GM23338 (cell line): ENCODE data around the gene UGT1A3.

Experiments used
- CREB1 ChIP-seq: fragments of 250-450 bp; sonication (Bioruptor Pico); IDR thresholded peaks from 2 replicates; pipeline ENCODE4 v1.5.0; 2020; ENCODE audit warnings: low read depth, mild to moderate bottlenecking, moderate library complexity
- CTCF ChIP-seq, 2 experiments: fragments of 200-600 bp in 1 of 2; sonication (generic) in 1 of 2; conservative IDR thresholded peaks; 2 replicates each; pipeline versions ENCODE4 v1.5.1 to v1.6.1; 2016 to 2017; ENCODE audit warnings: antibody characterized with exemption in 2 of 2, low read depth in 2 of 2, mild to moderate bottlenecking in 2 of 2, moderate library complexity in 1 of 2
- ETS1 ChIP-seq: IDR thresholded peaks from 2 replicates; pipeline ENCODE4 v1.6.1; 2016; ENCODE audit warnings: antibody characterized with exemption
- EZH2 ChIP-seq: fragments of 200-600 bp; sonication (generic); IDR thresholded peaks from one replicate; pipeline ENCODE4 v1.8.0; 2017; ENCODE audit warnings: antibody characterized with exemption, mild to moderate bottlenecking, low read depth; ENCODE audit not compliant: unreplicated experiment
- EZH2phosphoT487 ChIP-seq: fragments of 200-600 bp; sonication (generic); IDR thresholded peaks from one replicate; pipeline ENCODE4 v1.8.1; 2018; ENCODE audit warnings: antibody characterized with exemption; ENCODE audit not compliant: unreplicated experiment
- JUNB ChIP-seq: IDR thresholded peaks from one replicate; pipeline ENCODE4 v1.6.1; 2016; ENCODE audit warnings: antibody characterized with exemption; ENCODE audit not compliant: unreplicated experiment
- NANOG ChIP-seq: IDR thresholded peaks from 2 replicates; pipeline ENCODE4 v1.6.1; 2016; ENCODE audit warnings: antibody characterized with exemption, borderline replicate concordance
- POLR2AphosphoS5 ChIP-seq: IDR thresholded peaks from 2 replicates; pipeline ENCODE4 v1.6.1; 2016; ENCODE audit warnings: antibody characterized with exemption, low read depth
- STAT1 ChIP-seq: IDR thresholded peaks from one replicate; pipeline ENCODE4 v1.6.1; 2016; ENCODE audit warnings: antibody characterized with exemption; ENCODE audit not compliant: unreplicated experiment
- ZNF114 ChIP-seq: fragments of 250-450 bp; sonication (Bioruptor Pico); IDR thresholded peaks from 2 replicates; pipeline ENCODE4 v1.5.0; 2020; ENCODE audit warnings: mild to moderate bottlenecking, moderate library complexity
- ZNF331 ChIP-seq: fragments of 250-450 bp; sonication (Bioruptor Pico); IDR thresholded peaks from 2 replicates; pipeline ENCODE4 v1.5.0; 2020; ENCODE audit warnings: low read depth, mild to moderate bottlenecking, moderate library complexity
- TF ChIP-seq, protein P1 (sequence below): IDR thresholded peaks from one replicate; pipeline ENCODE4 v1.6.1; 2018; ENCODE audit warnings: antibody characterized with exemption; ENCODE audit not compliant: unreplicated experiment
- TF ChIP-seq, protein P2 (sequence below): fragments of 250-450 bp; sonication (Bioruptor Pico); IDR thresholded peaks from 2 replicates; pipeline ENCODE4 v1.5.0; 2020; ENCODE audit warnings: mild to moderate bottlenecking, moderate library complexity

DNA sequence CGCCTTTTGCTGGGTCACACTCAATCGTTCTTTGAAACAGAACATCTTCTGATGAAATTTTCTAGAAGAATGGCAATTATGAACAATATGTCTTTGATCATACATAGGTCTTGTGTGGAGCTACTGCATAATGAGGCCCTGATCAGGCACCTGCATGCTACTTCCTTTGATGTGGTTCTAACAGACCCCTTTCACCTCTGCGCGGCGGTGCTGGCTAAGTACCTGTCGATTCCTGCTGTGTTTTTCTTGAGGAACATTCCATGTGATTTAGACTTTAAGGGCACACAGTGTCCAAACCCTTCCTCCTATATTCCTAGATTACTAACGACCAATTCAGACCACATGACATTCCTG, 15.6 kb upstream of the UGT1A3 start:
- TF ChIP-seq POLR2AphosphoS5 (no peak), CTCF (conservative IDR thresholded peaks at IDR 0.05; ENCODE audit: low read depth in 2 of 2) (no peak), EZH2 (no peak), STAT1 (no peak), NANOG (no peak), JUNB (no peak), EZH2phosphoT487 (no peak), CREB1 (CRISPR knock-in tag) (no peak), ZNF331 (CRISPR knock-in tag) (no peak), ETS1 (no peak), ZNF114 (CRISPR knock-in tag) (no peak)
- TF ChIP-seq, protein P1, sequence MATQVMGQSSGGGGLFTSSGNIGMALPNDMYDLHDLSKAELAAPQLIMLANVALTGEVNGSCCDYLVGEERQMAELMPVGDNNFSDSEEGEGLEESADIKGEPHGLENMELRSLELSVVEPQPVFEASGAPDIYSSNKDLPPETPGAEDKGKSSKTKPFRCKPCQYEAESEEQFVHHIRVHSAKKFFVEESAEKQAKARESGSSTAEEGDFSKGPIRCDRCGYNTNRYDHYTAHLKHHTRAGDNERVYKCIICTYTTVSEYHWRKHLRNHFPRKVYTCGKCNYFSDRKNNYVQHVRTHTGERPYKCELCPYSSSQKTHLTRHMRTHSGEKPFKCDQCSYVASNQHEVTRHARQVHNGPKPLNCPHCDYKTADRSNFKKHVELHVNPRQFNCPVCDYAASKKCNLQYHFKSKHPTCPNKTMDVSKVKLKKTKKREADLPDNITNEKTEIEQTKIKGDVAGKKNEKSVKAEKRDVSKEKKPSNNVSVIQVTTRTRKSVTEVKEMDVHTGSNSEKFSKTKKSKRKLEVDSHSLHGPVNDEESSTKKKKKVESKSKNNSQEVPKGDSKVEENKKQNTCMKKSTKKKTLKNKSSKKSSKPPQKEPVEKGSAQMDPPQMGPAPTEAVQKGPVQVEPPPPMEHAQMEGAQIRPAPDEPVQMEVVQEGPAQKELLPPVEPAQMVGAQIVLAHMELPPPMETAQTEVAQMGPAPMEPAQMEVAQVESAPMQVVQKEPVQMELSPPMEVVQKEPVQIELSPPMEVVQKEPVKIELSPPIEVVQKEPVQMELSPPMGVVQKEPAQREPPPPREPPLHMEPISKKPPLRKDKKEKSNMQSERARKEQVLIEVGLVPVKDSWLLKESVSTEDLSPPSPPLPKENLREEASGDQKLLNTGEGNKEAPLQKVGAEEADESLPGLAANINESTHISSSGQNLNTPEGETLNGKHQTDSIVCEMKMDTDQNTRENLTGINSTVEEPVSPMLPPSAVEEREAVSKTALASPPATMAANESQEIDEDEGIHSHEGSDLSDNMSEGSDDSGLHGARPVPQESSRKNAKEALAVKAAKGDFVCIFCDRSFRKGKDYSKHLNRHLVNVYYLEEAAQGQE: no peak
- TF ChIP-seq, protein P2, sequence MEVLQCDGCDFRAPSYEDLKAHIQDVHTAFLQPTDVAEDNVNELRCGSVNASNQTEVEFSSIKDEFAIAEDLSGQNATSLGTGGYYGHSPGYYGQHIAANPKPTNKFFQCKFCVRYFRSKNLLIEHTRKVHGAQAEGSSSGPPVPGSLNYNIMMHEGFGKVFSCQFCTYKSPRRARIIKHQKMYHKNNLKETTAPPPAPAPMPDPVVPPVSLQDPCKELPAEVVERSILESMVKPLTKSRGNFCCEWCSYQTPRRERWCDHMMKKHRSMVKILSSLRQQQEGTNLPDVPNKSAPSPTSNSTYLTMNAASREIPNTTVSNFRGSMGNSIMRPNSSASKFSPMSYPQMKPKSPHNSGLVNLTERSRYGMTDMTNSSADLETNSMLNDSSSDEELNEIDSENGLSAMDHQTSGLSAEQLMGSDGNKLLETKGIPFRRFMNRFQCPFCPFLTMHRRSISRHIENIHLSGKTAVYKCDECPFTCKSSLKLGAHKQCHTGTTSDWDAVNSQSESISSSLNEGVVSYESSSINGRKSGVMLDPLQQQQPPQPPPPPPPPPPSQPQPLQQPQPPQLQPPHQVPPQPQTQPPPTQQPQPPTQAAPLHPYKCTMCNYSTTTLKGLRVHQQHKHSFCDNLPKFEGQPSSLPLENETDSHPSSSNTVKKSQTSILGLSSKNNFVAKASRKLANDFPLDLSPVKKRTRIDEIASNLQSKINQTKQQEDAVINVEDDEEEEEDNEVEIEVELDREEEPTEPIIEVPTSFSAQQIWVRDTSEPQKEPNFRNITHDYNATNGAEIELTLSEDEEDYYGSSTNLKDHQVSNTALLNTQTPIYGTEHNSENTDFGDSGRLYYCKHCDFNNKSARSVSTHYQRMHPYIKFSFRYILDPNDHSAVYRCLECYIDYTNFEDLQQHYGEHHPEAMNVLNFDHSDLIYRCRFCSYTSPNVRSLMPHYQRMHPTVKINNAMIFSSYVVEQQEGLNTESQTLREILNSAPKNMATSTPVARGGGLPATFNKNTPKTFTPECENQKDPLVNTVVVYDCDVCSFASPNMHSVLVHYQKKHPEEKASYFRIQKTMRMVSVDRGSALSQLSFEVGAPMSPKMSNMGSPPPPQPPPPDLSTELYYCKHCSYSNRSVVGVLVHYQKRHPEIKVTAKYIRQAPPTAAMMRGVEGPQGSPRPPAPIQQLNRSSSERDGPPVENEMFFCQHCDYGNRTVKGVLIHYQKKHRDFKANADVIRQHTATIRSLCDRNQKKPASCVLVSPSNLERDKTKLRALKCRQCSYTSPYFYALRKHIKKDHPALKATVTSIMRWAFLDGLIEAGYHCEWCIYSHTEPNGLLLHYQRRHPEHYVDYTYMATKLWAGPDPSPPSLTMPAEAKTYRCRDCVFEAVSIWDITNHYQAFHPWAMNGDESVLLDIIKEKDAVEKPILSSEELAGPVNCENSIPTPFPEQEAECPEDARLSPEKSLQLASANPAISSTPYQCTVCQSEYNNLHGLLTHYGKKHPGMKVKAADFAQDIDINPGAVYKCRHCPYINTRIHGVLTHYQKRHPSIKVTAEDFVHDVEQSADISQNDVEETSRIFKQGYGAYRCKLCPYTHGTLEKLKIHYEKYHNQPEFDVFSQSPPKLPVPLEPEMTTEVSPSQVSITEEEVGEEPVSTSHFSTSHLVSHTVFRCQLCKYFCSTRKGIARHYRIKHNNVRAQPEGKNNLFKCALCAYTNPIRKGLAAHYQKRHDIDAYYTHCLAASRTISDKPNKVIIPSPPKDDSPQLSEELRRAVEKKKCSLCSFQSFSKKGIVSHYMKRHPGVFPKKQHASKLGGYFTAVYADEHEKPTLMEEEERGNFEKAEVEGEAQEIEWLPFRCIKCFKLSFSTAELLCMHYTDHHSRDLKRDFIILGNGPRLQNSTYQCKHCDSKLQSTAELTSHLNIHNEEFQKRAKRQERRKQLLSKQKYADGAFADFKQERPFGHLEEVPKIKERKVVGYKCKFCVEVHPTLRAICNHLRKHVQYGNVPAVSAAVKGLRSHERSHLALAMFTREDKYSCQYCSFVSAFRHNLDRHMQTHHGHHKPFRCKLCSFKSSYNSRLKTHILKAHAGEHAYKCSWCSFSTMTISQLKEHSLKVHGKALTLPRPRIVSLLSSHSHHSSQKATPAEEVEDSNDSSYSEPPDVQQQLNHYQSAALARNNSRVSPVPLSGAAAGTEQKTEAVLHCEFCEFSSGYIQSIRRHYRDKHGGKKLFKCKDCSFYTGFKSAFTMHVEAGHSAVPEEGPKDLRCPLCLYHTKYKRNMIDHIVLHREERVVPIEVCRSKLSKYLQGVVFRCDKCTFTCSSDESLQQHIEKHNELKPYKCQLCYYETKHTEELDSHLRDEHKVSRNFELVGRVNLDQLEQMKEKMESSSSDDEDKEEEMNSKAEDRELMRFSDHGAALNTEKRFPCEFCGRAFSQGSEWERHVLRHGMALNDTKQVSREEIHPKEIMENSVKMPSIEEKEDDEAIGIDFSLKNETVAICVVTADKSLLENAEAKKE (CRISPR knock-in tag): no peak
